Measurements from ENCODE around the gene GRIN2A.

DNA sequence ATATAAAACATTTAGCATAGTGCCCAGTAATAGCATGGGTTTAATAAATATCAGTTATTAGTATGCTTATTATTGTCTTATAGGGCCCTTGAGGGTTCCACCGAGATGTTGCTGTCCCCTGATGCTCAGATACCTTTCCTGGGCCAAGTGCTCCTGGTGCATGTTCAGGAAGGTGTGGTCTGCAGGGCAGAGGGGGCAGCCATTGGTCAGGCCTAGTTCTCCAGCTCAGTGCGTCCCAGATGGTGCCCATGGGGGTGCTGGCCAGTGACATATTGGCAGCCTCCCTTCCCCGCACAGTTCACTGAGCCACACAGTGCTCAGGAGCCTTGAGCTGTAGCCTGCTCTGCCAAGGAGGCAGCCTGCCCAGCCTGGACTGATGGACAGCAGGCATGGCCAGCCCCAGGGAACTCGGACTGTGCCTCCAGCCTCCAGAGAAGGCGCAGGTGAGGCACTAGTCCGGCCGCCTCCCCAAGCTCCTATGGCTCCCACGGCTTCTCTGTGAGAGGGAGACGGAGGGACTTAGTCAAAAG lies 7.7 kb upstream of the GRIN2A start:
- TF ChIP-seq POLR2A (IDR thresholded peaks at IDR 0.05) = no peak
- TF ChIP-seq, protein P1, sequence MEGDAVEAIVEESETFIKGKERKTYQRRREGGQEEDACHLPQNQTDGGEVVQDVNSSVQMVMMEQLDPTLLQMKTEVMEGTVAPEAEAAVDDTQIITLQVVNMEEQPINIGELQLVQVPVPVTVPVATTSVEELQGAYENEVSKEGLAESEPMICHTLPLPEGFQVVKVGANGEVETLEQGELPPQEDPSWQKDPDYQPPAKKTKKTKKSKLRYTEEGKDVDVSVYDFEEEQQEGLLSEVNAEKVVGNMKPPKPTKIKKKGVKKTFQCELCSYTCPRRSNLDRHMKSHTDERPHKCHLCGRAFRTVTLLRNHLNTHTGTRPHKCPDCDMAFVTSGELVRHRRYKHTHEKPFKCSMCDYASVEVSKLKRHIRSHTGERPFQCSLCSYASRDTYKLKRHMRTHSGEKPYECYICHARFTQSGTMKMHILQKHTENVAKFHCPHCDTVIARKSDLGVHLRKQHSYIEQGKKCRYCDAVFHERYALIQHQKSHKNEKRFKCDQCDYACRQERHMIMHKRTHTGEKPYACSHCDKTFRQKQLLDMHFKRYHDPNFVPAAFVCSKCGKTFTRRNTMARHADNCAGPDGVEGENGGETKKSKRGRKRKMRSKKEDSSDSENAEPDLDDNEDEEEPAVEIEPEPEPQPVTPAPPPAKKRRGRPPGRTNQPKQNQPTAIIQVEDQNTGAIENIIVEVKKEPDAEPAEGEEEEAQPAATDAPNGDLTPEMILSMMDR (IDR thresholded peaks at IDR 0.05) = no peak

Measured in body of pancreas (tissue), 4 donors.